Esophagus squamous epithelium (tissue), 4 donors: Measurements from ENCODE around the gene SLC46A3.

Experiments
- POLR2A ChIP-seq, 4 donors: fragments of 450-650 bp; IDR thresholded peaks; one replicate each; pipeline ENCODE4 v1.6.1; 2017; ENCODE audit warnings: antibody characterized with exemption in 4 of 4, mild to moderate bottlenecking in 4 of 4, moderate library complexity in 3 of 4
- TF ChIP-seq, protein P1 (sequence below), 6 experiments: fragments of 450-650 bp in 4 of 6; fragments of 200-600 bp in 2 of 6; sonication (generic) in 2 of 6; IDR thresholded peaks; one replicate each; pipeline ENCODE4 v1.5.1; 2016 to 2019; ENCODE audit warnings: antibody characterized with exemption in 6 of 6, mild to moderate bottlenecking in 4 of 6, moderate library complexity in 4 of 6

DNA sequence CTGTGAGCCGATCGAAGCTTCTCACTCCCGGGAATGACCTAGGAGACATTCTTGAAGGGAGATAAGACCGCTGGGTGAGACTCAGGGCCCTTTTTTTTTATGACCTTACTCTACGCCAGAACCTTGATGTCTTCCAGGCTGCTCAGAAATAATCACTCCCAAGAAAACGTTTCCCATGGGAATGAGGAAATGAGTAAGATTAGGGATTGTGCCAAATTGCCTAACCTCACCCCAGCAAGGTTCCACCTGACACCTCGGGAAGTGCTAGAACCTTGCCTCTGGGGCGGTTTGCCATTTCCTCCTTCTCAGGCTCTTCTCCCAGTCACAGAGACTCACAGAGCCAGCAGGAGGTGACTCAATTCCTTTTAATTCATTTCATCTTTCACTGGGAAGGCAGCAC, 2.3 kb downstream of the SLC46A3 start:
- TF ChIP-seq, protein P1, sequence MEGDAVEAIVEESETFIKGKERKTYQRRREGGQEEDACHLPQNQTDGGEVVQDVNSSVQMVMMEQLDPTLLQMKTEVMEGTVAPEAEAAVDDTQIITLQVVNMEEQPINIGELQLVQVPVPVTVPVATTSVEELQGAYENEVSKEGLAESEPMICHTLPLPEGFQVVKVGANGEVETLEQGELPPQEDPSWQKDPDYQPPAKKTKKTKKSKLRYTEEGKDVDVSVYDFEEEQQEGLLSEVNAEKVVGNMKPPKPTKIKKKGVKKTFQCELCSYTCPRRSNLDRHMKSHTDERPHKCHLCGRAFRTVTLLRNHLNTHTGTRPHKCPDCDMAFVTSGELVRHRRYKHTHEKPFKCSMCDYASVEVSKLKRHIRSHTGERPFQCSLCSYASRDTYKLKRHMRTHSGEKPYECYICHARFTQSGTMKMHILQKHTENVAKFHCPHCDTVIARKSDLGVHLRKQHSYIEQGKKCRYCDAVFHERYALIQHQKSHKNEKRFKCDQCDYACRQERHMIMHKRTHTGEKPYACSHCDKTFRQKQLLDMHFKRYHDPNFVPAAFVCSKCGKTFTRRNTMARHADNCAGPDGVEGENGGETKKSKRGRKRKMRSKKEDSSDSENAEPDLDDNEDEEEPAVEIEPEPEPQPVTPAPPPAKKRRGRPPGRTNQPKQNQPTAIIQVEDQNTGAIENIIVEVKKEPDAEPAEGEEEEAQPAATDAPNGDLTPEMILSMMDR (IDR thresholded peaks at IDR 0.05) = no peak
- no peak for TF ChIP-seq POLR2A (IDR thresholded peaks at IDR 0.05)
